Mucosa of gallbladder (tissue), 1 donor: ENCODE results near the gene MLANA. TPM values are rescaled to one million over a fixed set of nuclear protein-coding genes. Genes with fewer than 3 reads are reported as not detected.
A peak's percentile ranks its signal among the peaks of the same experiment; 100 is the strongest.

Source experiments
- DNase-seq: peaks from one replicate; pipeline ENCODE4 v3.0.0-alpha.2; 2020; ENCODE audit warnings: low spot score
- total RNA-seq: library from RNA; stranded (reverse); gene quantifications from one replicate; pipeline ENCODE4 v1.2.1, GENCODE V29; 2021
- donor health status: DM: no; HTN: no; CAD: no.

Gene MLANA
- total RNA-seq, 1 donor from 2014 or later: not detected

- no peak for DNase-seq
Observed at GRCh38 chr9:5899292-5899691, 8.6 kb downstream of the MLANA start.

DNA sequence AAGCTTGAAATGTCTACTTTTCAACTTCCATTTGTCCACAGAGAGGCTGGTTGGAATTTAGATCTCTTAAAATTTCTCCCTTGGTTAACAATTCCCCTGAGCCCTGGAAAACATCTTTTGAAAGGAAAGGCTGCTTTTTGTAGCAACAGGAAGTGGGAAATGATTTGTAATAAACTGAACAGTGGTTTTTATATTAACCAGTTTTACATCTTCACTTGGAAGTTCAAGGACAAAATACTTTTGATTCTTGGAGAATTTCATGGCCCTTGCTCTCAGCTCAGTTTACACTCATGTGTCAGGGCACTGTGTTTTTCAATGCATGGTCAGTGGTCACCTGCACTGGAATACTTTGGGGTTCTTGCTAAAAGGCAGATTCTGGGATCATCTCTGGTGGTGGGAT, 9.9 kb downstream of the MLANA start:
- DNase-seq: no peak

DNA sequence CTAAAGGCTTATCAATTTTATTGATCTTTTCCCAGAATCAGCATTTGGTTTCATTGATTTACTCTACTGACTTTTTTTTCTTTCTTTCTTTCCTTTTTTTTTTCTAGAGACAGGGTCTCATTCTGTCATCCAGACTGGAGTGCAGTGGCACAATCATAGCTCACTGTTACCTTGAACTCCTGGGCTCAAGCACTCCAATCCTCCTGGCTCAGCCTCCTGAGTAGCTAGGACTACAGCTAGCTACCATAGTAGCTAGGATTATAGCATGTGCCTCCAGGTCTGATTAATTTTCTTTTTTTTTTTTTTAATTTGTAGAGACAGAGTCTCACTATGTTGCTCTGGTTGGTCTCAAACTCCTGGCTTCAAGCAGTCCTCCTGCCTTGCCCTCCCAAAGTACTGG, 11.7 kb downstream of the MLANA start:
- DNase-seq: no peak

DNA sequence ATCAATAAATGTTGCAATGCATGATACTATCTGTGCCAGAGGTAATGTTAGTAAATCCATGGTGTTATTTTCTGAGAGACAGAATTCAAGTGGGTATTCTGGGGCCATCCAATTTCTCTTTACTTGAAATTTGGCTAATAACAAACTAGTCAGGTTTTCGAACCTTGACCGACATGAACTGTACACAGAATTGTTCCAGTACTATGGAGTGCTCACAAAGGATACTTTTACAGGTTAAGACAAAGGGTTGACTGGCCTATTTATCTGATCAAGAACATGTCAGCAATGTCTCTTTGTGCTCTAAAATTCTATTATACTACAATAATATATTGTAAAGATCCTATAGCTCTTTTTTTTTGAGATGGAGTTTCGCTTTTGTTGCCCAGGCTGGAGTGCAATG, 18.2 kb downstream of the MLANA start:
- no peak for DNase-seq

- DNase-seq: no peak
Observed at GRCh38 chr9:5909976-5910375, 19.3 kb downstream of the MLANA start.

DNA sequence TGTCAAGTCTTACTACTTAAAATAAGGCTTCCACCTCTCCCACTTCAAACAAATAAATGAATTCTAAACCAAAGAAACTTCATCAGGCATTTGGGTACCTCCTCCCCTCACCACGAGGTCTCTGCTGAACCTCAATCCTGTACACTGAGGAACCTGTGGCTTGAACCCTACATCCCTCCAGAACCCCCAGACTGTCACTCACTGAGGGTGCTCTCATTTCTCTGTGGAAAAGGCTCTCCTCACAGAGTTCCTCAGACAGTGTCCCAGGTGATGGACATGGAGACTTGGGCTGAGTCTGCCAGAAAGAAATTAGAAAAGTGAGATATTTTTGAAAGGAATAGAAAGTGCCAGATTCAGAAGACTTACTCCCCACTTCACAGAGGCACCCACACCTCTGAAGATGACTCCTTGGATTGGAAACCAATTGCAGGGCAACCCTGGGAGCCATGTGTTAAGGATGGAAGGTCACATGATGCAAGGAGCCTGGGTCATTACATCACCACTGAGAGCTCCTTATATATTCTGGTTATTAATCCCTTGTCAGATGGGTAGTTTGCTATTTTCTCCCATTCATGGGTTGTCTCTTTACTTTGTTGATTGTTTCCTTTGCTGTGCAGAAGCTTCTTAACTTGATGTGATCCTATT, 19.8 kb downstream of the MLANA start:
- no peak for DNase-seq

DNA sequence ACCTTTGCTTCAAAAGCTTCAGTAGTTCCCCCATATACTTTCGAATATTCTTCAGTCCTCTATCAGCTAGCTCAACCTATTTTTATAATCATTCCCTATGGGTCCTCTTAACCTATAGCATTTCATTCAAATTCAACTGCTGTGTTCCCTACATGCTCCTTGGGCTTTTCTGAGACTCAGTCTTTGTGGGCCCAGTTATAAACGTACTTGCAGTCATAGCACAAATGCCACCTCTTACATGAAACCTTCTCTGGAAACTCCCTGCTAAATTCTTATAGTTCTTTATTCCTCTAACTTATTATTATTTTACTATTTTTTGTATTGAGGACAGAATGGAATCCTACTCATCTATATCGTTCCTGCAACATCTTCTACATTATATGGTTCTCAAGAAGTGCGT, 24.7 kb downstream of the MLANA start:
- no peak for DNase-seq

DNA sequence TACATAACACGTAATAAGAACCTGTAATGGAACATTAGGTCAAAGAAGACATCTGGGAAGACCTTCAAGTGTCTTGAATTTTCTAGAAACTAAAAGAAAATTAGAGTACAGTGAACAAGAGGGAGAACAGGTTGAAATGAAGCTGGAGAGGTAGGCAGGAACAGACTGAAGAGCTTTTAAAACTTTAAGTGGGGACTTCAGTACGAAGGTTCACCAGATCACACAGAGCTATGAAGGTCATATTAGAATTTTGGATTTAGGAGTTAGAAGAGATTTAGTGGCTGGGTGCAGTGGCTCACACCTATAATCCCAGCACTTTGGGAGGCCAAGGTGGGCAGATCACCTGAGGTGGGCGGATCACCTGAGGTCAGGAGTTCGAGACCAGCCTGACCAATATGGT, 26.6 kb downstream of the MLANA start:
- DNase-seq: no peak

- DNase-seq: no peak
Observed at GRCh38 chr9:5917888-5918287, 27.2 kb downstream of the MLANA start.

GRCh38 chr9:5918460-5918859, 27.8 kb downstream of the MLANA start:
- DNase-seq: no peak

- no peak for DNase-seq
Observed at GRCh38 chr9:5920860-5921328, 30.2 kb downstream of the MLANA start.

- peak; percentile 31 for DNase-seq
Observed at GRCh38 chr9:5922192-5922591, 31.5 kb downstream of the MLANA start.

GRCh38 chr9:5931657-5932056, 41.0 kb downstream of the MLANA start:
- no peak for DNase-seq

- DNase-seq: no peak
Observed at GRCh38 chr9:5938449-5938848, 47.8 kb downstream of the MLANA start.

- DNase-seq: no peak
Observed at GRCh38 chr9:5939530-5939929, 48.8 kb downstream of the MLANA start.

GRCh38 chr9:5941214-5941613, 50.5 kb downstream of the MLANA start:
- DNase-seq: no peak

DNA sequence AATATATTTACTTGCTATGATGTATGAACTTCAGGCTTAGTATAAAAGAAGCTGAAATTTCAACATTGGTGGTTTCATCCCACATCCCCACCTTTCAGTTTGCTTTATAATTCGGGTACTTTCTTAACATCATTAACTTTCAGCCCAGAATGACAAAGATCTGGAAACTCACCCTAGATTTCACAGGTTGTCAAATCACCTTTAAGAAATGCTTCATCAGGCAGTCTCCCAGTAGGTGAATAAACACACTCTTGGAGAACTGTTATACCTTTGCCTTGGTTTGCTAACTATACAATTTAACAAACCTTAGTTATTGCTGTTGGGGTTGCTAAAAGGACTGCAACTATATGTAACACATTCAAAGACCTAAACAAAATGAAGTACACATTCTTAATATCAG, 54.4 kb downstream of the MLANA start:
- no peak for DNase-seq

DNA sequence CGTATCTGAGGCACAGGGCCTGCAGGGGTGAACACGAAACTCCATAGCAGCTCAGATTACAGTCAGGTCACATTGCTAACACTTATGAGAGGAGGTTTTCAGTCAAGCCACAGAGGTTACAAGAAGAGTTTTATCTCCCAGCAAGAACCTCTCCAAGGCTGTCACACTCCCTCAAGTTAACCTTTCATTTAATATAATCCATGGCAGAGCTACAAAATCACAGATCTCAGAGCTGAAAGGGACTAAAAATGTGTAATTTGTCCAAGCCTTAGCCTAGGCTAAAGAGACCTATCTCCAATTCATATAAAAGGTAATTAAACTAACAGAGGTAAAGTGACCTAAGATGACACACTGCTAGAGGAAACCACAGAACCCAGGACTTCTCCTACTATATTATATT, 57.2 kb downstream of the MLANA start:
- no peak for DNase-seq

- peak; percentile 17 for DNase-seq
Observed at GRCh38 chr9:5949103-5949699, 58.5 kb downstream of the MLANA start.

GRCh38 chr9:5950261-5950660, 59.6 kb downstream of the MLANA start:
- no peak for DNase-seq

GRCh38 chr9:5951686-5952211, 61.1 kb downstream of the MLANA start:
- DNase-seq: no peak

DNA sequence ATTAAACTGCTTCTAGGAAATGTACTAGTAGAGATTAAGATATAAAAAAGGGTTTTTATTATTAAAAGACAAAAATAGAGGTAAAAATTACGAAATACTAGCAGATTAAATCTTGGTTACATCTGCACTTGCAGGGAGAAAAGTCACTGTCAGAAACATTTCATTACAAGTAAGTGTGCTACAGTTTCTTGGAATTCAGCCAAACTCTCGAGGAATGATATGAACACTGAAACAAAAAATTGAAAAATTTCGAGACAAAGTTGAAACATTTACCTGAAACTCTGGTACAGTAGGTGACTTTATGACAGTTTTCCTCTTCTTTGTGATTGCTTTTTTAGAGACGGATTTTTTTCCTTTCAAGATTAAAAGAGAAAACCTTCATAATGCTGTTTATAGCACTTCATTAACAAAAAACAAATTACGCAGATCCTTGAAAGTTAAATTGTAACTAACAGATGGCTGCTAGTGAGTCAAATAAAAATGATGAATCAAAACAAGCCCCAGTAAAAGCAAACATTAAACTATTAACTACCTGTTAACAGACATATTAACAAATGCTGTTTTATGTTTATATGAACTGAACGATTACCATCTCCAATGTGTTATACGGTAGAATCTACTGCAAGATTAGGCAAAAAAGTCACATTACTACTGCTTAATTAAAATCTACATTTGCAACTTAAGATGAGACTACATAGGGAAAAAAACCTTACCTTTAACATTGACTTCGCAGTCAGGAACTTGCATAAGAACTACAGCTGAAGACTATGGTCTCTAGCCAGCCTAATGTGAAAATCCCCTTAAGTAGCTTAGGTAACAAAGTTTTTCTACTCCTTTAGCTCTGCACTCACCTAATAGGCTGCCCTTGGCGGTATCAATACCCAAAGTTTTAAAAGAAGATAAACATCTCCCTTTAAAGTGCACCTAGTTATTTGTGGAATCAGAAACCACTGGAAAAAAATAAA, 63.3 kb downstream of the MLANA start:
- no peak for DNase-seq
